GM18507 (cell line): ENCODE data around the gene KLC3.
"Not testable (repeated sequence)": the region's sequence is repeated elsewhere in the genome, so short reads cannot be mapped to it uniquely, and the experiment has no call there.

Experiments used
- DNase-seq: peaks from one replicate; pipeline ENCODE4 v3.0.0; 2011; ENCODE audit warnings: low read depth; ENCODE audit not compliant: insufficient read length; ENCODE audit errors: extremely low spot score
- FAIRE-seq: peaks from 2 replicates; lab custom pipeline; 2011; peaks lifted over from hg19 to GRCh38; lab: Jason Lieb, UNC

Gene KLC3

GRCh38 chr19:45340232-45340898 is at the start of gene KLC3:
KLC3 (plus strand) TSS chr19:45340750; CDS start chr19:45345542, 4,792 bp downstream.
- FAIRE-seq (no peak), DNase-seq (peak; percentile 23)

GRCh38 chr19:45291834-45292233 is 48.7 kb upstream of the KLC3 start:
- no peak for FAIRE-seq

GRCh38 chr19:45293682-45294081 is 46.9 kb upstream of the KLC3 start:
- FAIRE-seq: no peak
- DNase-seq: no peak

More at GRCh38 chr19:45291834-45292233, 48.7 kb upstream of the KLC3 start:
- DNase-seq: no peak

GRCh38 chr19:45294291-45295029 is 46.1 kb upstream of the KLC3 start:
- no peak for FAIRE-seq
- no peak for DNase-seq

GRCh38 chr19:45295873-45296272 is 44.7 kb upstream of the KLC3 start:
- DNase-seq: no peak
- FAIRE-seq: no peak

- no peak for FAIRE-seq
These were observed 44.2 kb upstream of the KLC3 start for GRCh38 chr19:45296355-45296754.

GRCh38 chr19:45297674-45298073 is 42.9 kb upstream of the KLC3 start:
- DNase-seq (no peak), FAIRE-seq (no peak)

More at GRCh38 chr19:45296355-45296754, 44.2 kb upstream of the KLC3 start:
- no peak for DNase-seq

- FAIRE-seq (no peak), DNase-seq (no peak)
These were observed 42.3 kb upstream of the KLC3 start for GRCh38 chr19:45298264-45298663.

GRCh38 chr19:45299719-45300118 is 40.8 kb upstream of the KLC3 start:
- no peak for FAIRE-seq

GRCh38 chr19:45302416-45302815 is 38.1 kb upstream of the KLC3 start:
- no peak for FAIRE-seq
- no peak for DNase-seq

More at GRCh38 chr19:45299719-45300118, 40.8 kb upstream of the KLC3 start:
- no peak for DNase-seq

- DNase-seq: no peak
- no peak for FAIRE-seq
These were observed 37.1 kb upstream of the KLC3 start for GRCh38 chr19:45303269-45304060.

GRCh38 chr19:45304141-45304926 is 36.2 kb upstream of the KLC3 start:
- DNase-seq (no peak), FAIRE-seq (no peak)

- no peak for DNase-seq
- no peak for FAIRE-seq
These were observed 35.5 kb upstream of the KLC3 start for GRCh38 chr19:45305007-45305406.

- no peak for FAIRE-seq
- no peak for DNase-seq
These were observed 35.1 kb upstream of the KLC3 start for GRCh38 chr19:45305421-45305820.

GRCh38 chr19:45306040-45306439 is 34.5 kb upstream of the KLC3 start:
- FAIRE-seq: no peak
- no peak for DNase-seq

- no peak for FAIRE-seq
These were observed 34.0 kb upstream of the KLC3 start for GRCh38 chr19:45306518-45307027.

GRCh38 chr19:45307361-45307760 is 33.2 kb upstream of the KLC3 start:
- FAIRE-seq: no peak
- DNase-seq: no peak

More at GRCh38 chr19:45306518-45307027, 34.0 kb upstream of the KLC3 start:
- no peak for DNase-seq

- FAIRE-seq, DNase-seq: not testable (repeated sequence)
These were observed 31.2 kb upstream of the KLC3 start for GRCh38 chr19:45309322-45309721.

- FAIRE-seq: no peak
- no peak for DNase-seq
These were observed 28.9 kb upstream of the KLC3 start for GRCh38 chr19:45311621-45312020.
